Measurements from ENCODE around the gene PCED1B. TPM values are rescaled to one million over a fixed set of nuclear protein-coding genes. Genes with fewer than 3 reads are reported as not detected.

The PCED1B gene
- total RNA-seq, 1 experiment from 2014 or later, result 3.3 TPM

- Histone ChIP-seq H3K4ac (ENCODE audit: low read depth, low read length) (no peak overlapping the region), H2AFZ (ENCODE audit: low read length) (no peak overlapping the region)
- no CpG with 5 or more reads among the region's 4 CpGs for WGBS (ENCODE audit: extremely low coverage, insufficient read length, low lambda C conversion rate)
Observed at GRCh38 chr12:47249082-47249481, 169.7 kb downstream of the PCED1B start.

More at GRCh38 chr12:47249082-47249481, 169.7 kb downstream of the PCED1B start:
- H2AK5ac ChIP-seq (ENCODE audit: insufficient read length, low read length), result no peak overlapping the region
- no peak overlapping the region for H2BK20ac ChIP-seq (ENCODE audit: low read depth, low read length, poor library complexity, severe bottlenecking)
- no peak overlapping the region for H3T11ph ChIP-seq (ENCODE audit: low read length)
- peak overlapping the region in 1 of 3 experiments; percentile 93; a peak in 2 of 7 replicates for H3K27ac Mint-ChIP-seq
- H3K9me3 ChIP-seq (ENCODE audit: control insufficient read depth, low read depth, low read length), result no peaks in the 10 kb centered on the region
- H3K79me2 ChIP-seq (ENCODE audit: insufficient read depth, low read length), result no peaks in the 10 kb centered on the region
- H3K56ac ChIP-seq (ENCODE audit: insufficient read length, low read depth, low read length), result no peak overlapping the region
- H3K27me3 ChIP-seq (ENCODE audit: insufficient read depth, low read length), result no peaks in the 10 kb centered on the region
- H3K23me2 ChIP-seq (ENCODE audit: insufficient read length, low read depth, low read length, poor library complexity, severe bottlenecking), result no peaks in the 10 kb centered on the region
- H4K8ac ChIP-seq (replicated peaks; ENCODE audit: insufficient read length, low read depth, low read length), result no peak overlapping the region
- no peaks in the 10 kb centered on the region for H3K27me3 Mint-ChIP-seq (ENCODE audit: low read depth)
- H2BK120ac ChIP-seq (ENCODE audit: low read depth, low read length, poor library complexity, severe bottlenecking), result no peak overlapping the region
- H3K4me2 ChIP-seq (ENCODE audit: insufficient read depth, insufficient read length, low read length), result no peak overlapping the region
- peaks cover 16 to 18% of the 10 kb centered on the region in 2 experiments for H3K4me1 Mint-ChIP-seq
- H3K23ac ChIP-seq (ENCODE audit: insufficient read length, low read depth, low read length), result no peak overlapping the region
- H3K14ac ChIP-seq (ENCODE audit: insufficient read depth, low read length), result no peak overlapping the region
- H4K91ac ChIP-seq (ENCODE audit: insufficient read length, low read depth, low read length), result no peak overlapping the region
- H3K9me3 Mint-ChIP-seq, result peaks cover 15 to 20% of the 10 kb centered on the region in 2 experiments
- H3K4me1 ChIP-seq (ENCODE audit: insufficient read depth, low read length), result no peaks in the 10 kb centered on the region; the same call in 1 of the 2 replicates
- no peak overlapping the region for H3K18ac ChIP-seq (ENCODE audit: insufficient read length, low read depth, low read length)
- H2BK15ac ChIP-seq (ENCODE audit: low read depth, low read length), result no peak overlapping the region
- no peaks in the 10 kb centered on the region for H3K79me1 ChIP-seq (ENCODE audit: insufficient read depth, low read depth, low read length, poor library complexity, severe bottlenecking)
- no peak overlapping the region for H2BK12ac ChIP-seq (ENCODE audit: insufficient read length, low read depth, low read length)
- peaks cover 7 to 16% (median 7%) of the 10 kb centered on the region in 3 experiments for H3K36me3 Mint-ChIP-seq (ENCODE audit: insufficient read depth in 1 of 3, low read depth in 3 of 3)
- H3K27ac ChIP-seq (ENCODE audit: insufficient read length, low read depth, low read length), result no peak overlapping the region
- no peaks in the 10 kb centered on the region for H4K20me1 ChIP-seq (ENCODE audit: control insufficient read depth, insufficient read depth, insufficient read length)
- no peak overlapping the region for H4K5ac ChIP-seq (ENCODE audit: insufficient read length, low read depth, low read length)
- no peak overlapping the region for H3K9ac ChIP-seq (ENCODE audit: extremely low read depth, insufficient read length, low read length)
- H3K4me3 Mint-ChIP-seq, result no peak overlapping the region
- DNase-seq, result no peak
- no peak overlapping the region for H2BK5ac ChIP-seq (ENCODE audit: insufficient read length, low read length)
- TF ChIP-seq, protein P1, sequence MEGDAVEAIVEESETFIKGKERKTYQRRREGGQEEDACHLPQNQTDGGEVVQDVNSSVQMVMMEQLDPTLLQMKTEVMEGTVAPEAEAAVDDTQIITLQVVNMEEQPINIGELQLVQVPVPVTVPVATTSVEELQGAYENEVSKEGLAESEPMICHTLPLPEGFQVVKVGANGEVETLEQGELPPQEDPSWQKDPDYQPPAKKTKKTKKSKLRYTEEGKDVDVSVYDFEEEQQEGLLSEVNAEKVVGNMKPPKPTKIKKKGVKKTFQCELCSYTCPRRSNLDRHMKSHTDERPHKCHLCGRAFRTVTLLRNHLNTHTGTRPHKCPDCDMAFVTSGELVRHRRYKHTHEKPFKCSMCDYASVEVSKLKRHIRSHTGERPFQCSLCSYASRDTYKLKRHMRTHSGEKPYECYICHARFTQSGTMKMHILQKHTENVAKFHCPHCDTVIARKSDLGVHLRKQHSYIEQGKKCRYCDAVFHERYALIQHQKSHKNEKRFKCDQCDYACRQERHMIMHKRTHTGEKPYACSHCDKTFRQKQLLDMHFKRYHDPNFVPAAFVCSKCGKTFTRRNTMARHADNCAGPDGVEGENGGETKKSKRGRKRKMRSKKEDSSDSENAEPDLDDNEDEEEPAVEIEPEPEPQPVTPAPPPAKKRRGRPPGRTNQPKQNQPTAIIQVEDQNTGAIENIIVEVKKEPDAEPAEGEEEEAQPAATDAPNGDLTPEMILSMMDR (conservative IDR thresholded peaks at IDR 0.05), result no peak
